Neural cell (in vitro differentiated cells): ENCODE data around the gene ALK. TPM values are rescaled to one million over a fixed set of nuclear protein-coding genes. Genes with fewer than 3 reads are reported as not detected.

Source experiments
- H2AFZ ChIP-seq: fragments of 200-600, 300-800 bp; sonication (generic), shearing (Covaris generic); 2 replicates; pipeline ENCODE4 v1.6.0; 2014; ENCODE audit warnings: low read depth, mild to moderate bottlenecking, antibody characterized with exemption, low read length, moderate library complexity
- H3F3A ChIP-seq: fragments of 200-600 bp; shearing (Covaris generic); 2 replicates; pipeline ENCODE4 v1.6.1; 2016; ENCODE audit warnings: mild to moderate bottlenecking, moderate library complexity, mixed read lengths, antibody characterized with exemption, low read length; ENCODE audit not compliant: insufficient read depth, poor library complexity, severe bottlenecking
- H3K27ac ChIP-seq: fragments of 200-600, 300-800 bp; sonication (generic), shearing (Covaris generic); 2 replicates; pipeline ENCODE4 v1.5.1; 2014; ENCODE audit warnings: mild to moderate bottlenecking, low read length, moderate library complexity
- H3K27me3 ChIP-seq: fragments of 300-800, 200-600 bp; sonication (generic), shearing (Covaris generic); 2 replicates; pipeline ENCODE4 v1.6.0; 2014; ENCODE audit warnings: mild to moderate bottlenecking, low read depth, low read length, moderate library complexity; ENCODE audit not compliant: insufficient read depth
- H3K36me3 ChIP-seq: fragments of 300-800, 200-600 bp; sonication (generic), shearing (Covaris generic); 2 replicates; pipeline ENCODE4 v1.5.1; 2014; ENCODE audit warnings: mild to moderate bottlenecking, antibody characterized with exemption, low read length, moderate library complexity; ENCODE audit not compliant: insufficient read depth
- H3K4me2 ChIP-seq: fragments of 300-800, 200-600 bp; sonication (generic), shearing (Covaris generic); 2 replicates; pipeline ENCODE4 v1.6.0; 2014; ENCODE audit warnings: mild to moderate bottlenecking, low read length
- H3K4me3 ChIP-seq: fragments of 300-800, 200-600 bp; sonication (generic), shearing (Covaris generic); 2 replicates; pipeline ENCODE4 v1.5.1; 2014; ENCODE audit warnings: mild to moderate bottlenecking, low read length, moderate library complexity
- H3K79me2 ChIP-seq: fragments of 200-600 bp; shearing (Covaris generic); replicated peaks from 2 replicates; pipeline ENCODE4 v1.6.0; 2014; ENCODE audit warnings: mild to moderate bottlenecking, low read length, moderate library complexity; ENCODE audit not compliant: insufficient read depth
- H3K9ac ChIP-seq: fragments of 300-800, 200-600 bp; sonication (generic), shearing (Covaris generic); 2 replicates; pipeline ENCODE4 v1.6.1; 2016; ENCODE audit warnings: mild to moderate bottlenecking, low read length, mixed read lengths
- H3K9me2 ChIP-seq: fragments of 200-600 bp; shearing (Covaris generic); 2 replicates; pipeline ENCODE4 v1.6.1; 2016; ENCODE audit warnings: mild to moderate bottlenecking, low read length, mixed read lengths; ENCODE audit not compliant: insufficient read depth
- H3K9me3 ChIP-seq: fragments of 200-600, 300-800 bp; sonication (generic), shearing (Covaris generic); 2 replicates; pipeline ENCODE4 v1.6.1; 2016; ENCODE audit warnings: mild to moderate bottlenecking, mixed run types, low read length, moderate library complexity, mixed read lengths
- H4K20me1 ChIP-seq: fragments of 200-600 bp; shearing (Covaris generic); 2 replicates; pipeline ENCODE4 v1.6.1; 2016; ENCODE audit warnings: mild to moderate bottlenecking, mixed run types; ENCODE audit not compliant: insufficient read depth
- EP300 ChIP-seq: fragments of 450-650 bp; conservative IDR thresholded peaks from 2 replicates; pipeline ENCODE4 v1.6.1; 2014; ENCODE audit warnings: antibody characterized with exemption, mild to moderate bottlenecking, moderate library complexity; ENCODE audit not compliant: poor library complexity, severe bottlenecking
- EZH2 ChIP-seq: fragments of 200-600, 300-800 bp; shearing (Covaris generic), sonication (generic); IDR thresholded peaks from 2 replicates; pipeline ENCODE4 v1.6.1; 2014; ENCODE audit warnings: antibody characterized with exemption, low read length, borderline replicate concordance, mild to moderate bottlenecking; ENCODE audit not compliant: insufficient read depth, poor library complexity, severe bottlenecking
- MXI1 ChIP-seq: fragments of 450-650 bp; conservative IDR thresholded peaks from 2 replicates; pipeline ENCODE4 v1.6.1; 2014; ENCODE audit warnings: antibody characterized with exemption, mild to moderate bottlenecking; ENCODE audit not compliant: poor library complexity, severe bottlenecking
- POLR2AphosphoS5 ChIP-seq: IDR thresholded peaks from 2 replicates; pipeline ENCODE4 v1.6.1; 2012
- RAD21 ChIP-seq: fragments of 450-650 bp; conservative IDR thresholded peaks from 2 replicates; pipeline ENCODE4 v1.6.1; 2014; ENCODE audit warnings: antibody characterized with exemption, mild to moderate bottlenecking, moderate library complexity
- SMC3 ChIP-seq: fragments of 450-650 bp; conservative IDR thresholded peaks from 2 replicates; pipeline ENCODE4 v1.6.1; 2014; ENCODE audit warnings: antibody characterized with exemption, mild to moderate bottlenecking, moderate library complexity; ENCODE audit not compliant: poor library complexity
- TAF1 ChIP-seq: IDR thresholded peaks from 2 replicates; pipeline ENCODE4 v1.6.1; 2012; ENCODE audit warnings: low read depth
- polyA plus RNA-seq: library from polyadenylated mRNA; depleted of rRNA; stranded (reverse); fragments of >200 nt; gene quantifications from 2 replicates; pipeline ENCODE4 v1.2.3, GENCODE V29; 2014
- TF ChIP-seq, protein P1 (sequence below): fragments of 450-650 bp; IDR thresholded peaks from 2 replicates; pipeline ENCODE4 v1.5.1; 2014; ENCODE audit warnings: antibody characterized with exemption, mild to moderate bottlenecking, moderate library complexity; ENCODE audit not compliant: poor library complexity, severe bottlenecking
- TF ChIP-seq, protein P2 (sequence below): IDR thresholded peaks from 2 replicates; pipeline ENCODE4 v1.6.1; 2012; ENCODE audit warnings: borderline replicate concordance

The ALK gene
- polyA plus RNA-seq, 1 donor from 2014 or later: 7.1 TPM

DNA sequence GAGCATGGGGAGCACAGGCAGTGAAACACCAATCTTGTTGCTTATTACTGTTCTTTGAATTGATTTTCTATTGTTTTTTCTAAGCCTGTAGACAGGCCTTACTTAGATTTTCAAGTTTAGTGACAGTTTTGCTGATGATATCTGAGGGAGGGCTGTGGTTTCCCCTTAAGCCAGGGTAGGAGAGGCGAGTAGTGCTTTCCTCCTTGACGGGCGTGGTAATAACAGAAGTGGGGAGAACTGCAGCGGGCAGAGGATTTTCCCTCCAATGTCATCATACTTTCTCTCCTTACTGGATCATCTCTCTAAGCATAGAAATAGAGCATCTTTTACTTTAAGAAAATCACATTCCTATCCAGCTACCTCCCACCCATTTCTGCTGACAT is 314.4 kb downstream of the ALK start:
- H4K20me1 ChIP-seq: no peaks in the 10 kb centered on the region
- H3K27me3 ChIP-seq: no peaks in the 10 kb centered on the region
- H3F3A ChIP-seq: no peaks in the 10 kb centered on the region
- no peaks in the 10 kb centered on the region for H3K36me3 ChIP-seq
- no peaks in the 10 kb centered on the region for H3K9me2 ChIP-seq
- H2AFZ ChIP-seq: no peak overlapping the region
- H3K9ac ChIP-seq: no peak overlapping the region
- no peak overlapping the region for H3K4me2 ChIP-seq
- H3K79me2 ChIP-seq: no peaks in the 10 kb centered on the region
- no peak overlapping the region for H3K27ac ChIP-seq
- no peaks in the 10 kb centered on the region for H3K9me3 ChIP-seq
- H3K4me3 ChIP-seq: no peak overlapping the region
- TF ChIP-seq, protein P1, sequence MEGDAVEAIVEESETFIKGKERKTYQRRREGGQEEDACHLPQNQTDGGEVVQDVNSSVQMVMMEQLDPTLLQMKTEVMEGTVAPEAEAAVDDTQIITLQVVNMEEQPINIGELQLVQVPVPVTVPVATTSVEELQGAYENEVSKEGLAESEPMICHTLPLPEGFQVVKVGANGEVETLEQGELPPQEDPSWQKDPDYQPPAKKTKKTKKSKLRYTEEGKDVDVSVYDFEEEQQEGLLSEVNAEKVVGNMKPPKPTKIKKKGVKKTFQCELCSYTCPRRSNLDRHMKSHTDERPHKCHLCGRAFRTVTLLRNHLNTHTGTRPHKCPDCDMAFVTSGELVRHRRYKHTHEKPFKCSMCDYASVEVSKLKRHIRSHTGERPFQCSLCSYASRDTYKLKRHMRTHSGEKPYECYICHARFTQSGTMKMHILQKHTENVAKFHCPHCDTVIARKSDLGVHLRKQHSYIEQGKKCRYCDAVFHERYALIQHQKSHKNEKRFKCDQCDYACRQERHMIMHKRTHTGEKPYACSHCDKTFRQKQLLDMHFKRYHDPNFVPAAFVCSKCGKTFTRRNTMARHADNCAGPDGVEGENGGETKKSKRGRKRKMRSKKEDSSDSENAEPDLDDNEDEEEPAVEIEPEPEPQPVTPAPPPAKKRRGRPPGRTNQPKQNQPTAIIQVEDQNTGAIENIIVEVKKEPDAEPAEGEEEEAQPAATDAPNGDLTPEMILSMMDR: no peak
- TF ChIP-seq, protein P2, sequence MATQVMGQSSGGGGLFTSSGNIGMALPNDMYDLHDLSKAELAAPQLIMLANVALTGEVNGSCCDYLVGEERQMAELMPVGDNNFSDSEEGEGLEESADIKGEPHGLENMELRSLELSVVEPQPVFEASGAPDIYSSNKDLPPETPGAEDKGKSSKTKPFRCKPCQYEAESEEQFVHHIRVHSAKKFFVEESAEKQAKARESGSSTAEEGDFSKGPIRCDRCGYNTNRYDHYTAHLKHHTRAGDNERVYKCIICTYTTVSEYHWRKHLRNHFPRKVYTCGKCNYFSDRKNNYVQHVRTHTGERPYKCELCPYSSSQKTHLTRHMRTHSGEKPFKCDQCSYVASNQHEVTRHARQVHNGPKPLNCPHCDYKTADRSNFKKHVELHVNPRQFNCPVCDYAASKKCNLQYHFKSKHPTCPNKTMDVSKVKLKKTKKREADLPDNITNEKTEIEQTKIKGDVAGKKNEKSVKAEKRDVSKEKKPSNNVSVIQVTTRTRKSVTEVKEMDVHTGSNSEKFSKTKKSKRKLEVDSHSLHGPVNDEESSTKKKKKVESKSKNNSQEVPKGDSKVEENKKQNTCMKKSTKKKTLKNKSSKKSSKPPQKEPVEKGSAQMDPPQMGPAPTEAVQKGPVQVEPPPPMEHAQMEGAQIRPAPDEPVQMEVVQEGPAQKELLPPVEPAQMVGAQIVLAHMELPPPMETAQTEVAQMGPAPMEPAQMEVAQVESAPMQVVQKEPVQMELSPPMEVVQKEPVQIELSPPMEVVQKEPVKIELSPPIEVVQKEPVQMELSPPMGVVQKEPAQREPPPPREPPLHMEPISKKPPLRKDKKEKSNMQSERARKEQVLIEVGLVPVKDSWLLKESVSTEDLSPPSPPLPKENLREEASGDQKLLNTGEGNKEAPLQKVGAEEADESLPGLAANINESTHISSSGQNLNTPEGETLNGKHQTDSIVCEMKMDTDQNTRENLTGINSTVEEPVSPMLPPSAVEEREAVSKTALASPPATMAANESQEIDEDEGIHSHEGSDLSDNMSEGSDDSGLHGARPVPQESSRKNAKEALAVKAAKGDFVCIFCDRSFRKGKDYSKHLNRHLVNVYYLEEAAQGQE: no peak
- no peak for TF ChIP-seq TAF1
- TF ChIP-seq RAD21: no peak
- no peak for TF ChIP-seq SMC3
- no peak for TF ChIP-seq EZH2
- no peak for TF ChIP-seq POLR2AphosphoS5
- TF ChIP-seq EP300: no peak
- no peak for TF ChIP-seq MXI1

DNA sequence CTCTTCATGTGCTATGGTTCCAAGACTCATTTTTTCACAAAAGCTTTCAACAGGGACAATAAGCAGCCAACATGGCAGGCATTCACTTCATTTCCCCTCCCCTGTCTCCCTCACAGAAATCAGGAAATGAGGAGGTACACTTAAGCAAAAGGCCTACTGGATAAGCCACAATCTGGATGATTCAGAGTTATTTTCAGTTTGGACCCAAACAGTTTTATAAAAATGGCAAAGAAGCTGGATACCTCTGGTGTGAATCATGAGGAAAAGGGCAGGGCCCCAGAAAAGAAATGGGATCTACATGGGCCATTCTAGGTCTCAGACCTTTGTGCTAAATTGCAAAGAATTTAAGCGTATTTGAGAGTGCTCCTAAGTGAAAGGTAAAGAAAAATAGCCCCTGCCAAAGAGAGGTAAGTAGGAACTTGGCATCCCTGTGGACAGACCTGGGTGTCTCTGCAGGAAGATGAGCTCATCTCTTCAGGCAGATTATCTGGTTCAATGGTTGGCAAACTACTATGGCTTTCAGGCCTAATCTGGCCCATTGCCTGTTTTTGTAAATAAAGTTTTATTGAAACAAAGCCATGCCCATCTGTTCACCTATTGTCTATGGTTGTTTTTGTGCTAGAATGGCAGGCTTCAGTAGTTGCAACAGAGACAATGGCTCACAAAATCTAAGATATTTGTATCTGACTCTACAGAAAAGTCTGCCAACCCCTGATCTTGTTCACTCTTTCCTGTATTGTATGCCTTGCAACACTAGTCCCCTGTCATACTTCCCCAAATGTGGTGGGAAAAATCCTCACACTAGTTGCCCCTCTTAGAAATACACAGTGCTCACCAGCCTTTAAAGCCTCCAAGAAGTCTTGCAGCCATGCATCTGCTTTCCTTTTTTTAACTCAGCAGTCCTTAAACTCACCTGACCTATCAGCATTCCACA is 315.0 kb downstream of the ALK start:
- Histone ChIP-seq H3K9me3 (no peaks in the 10 kb centered on the region), H3K27me3 (no peaks in the 10 kb centered on the region), H3K36me3 (no peaks in the 10 kb centered on the region), H3K4me3 (no peak overlapping the region), H2AFZ (no peak overlapping the region), H3F3A (no peaks in the 10 kb centered on the region), H3K9me2 (no peaks in the 10 kb centered on the region), H3K27ac (no peak overlapping the region), H3K79me2 (no peaks in the 10 kb centered on the region), H3K9ac (no peak overlapping the region), H4K20me1 (no peaks in the 10 kb centered on the region), H3K4me2 (no peak overlapping the region)
- TF ChIP-seq, protein P2: no peak
- TF ChIP-seq, protein P1: no peak
- TF ChIP-seq MXI1: no peak
- no peak for TF ChIP-seq TAF1
- TF ChIP-seq RAD21: no peak
- TF ChIP-seq SMC3: no peak
- TF ChIP-seq EZH2: no peak
- no peak for TF ChIP-seq POLR2AphosphoS5
- TF ChIP-seq EP300: no peak
